Omental fat pad (tissue), 4 donors: ENCODE results near the gene AMBP. TPM values are rescaled to one million over a fixed set of nuclear protein-coding genes. Genes with fewer than 3 reads are reported as not detected.
"Not testable (repeated sequence)": the region's sequence is repeated elsewhere in the genome, so short reads cannot be mapped to it uniquely, and the experiment has no call there.

Experiments
- ATAC-seq: fragments of 150-250 bp; one replicate; pipeline ENCODE4 v1.9.1; 2016; ENCODE audit warnings: mild to moderate bottlenecking, moderate library complexity; ENCODE audit not compliant: low FRiP score
- DNase-seq: peaks from one replicate; pipeline ENCODE4 v3.0.0-alpha.2; 2019; ENCODE audit warnings: low spot score
- total RNA-seq, 4 donors: library from RNA; depleted of rRNA; stranded (reverse); fragments of >200 nt; gene quantifications; one replicate each; pipeline ENCODE4 v1.1.0, GENCODE V29; 2016
- TF ChIP-seq, protein P1 (sequence below), 3 donors: fragments of 450-650 bp; IDR thresholded peaks; one replicate each; pipeline ENCODE4 v1.5.1; 2016 to 2017; ENCODE audit warnings: antibody characterized with exemption in 3 of 3, mild to moderate bottlenecking in 3 of 3, moderate library complexity in 2 of 3

Gene AMBP
- total RNA-seq, 4 donors from 2014 or later, result not detected

DNA sequence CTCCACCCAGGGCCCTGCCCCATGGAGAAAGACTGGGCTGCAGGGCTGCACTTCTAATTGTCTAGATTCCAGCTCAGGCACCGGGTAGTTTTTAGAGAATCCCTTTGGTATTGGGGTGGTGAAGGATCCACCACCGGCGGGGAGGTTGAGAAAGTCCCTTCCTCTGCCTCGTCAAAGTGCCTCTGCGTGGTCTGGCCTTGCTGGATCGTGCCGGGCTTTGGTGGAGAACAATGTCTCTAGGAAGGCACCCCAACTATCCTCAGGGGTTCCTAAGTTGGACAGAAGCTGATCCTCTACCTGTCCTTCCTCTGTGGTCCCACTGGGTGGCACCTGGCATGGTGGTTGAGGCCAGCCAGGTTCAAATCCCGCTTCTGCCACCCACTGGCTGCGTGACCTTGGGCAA, 7.3 kb upstream of the AMBP start:
- TF ChIP-seq, protein P1, sequence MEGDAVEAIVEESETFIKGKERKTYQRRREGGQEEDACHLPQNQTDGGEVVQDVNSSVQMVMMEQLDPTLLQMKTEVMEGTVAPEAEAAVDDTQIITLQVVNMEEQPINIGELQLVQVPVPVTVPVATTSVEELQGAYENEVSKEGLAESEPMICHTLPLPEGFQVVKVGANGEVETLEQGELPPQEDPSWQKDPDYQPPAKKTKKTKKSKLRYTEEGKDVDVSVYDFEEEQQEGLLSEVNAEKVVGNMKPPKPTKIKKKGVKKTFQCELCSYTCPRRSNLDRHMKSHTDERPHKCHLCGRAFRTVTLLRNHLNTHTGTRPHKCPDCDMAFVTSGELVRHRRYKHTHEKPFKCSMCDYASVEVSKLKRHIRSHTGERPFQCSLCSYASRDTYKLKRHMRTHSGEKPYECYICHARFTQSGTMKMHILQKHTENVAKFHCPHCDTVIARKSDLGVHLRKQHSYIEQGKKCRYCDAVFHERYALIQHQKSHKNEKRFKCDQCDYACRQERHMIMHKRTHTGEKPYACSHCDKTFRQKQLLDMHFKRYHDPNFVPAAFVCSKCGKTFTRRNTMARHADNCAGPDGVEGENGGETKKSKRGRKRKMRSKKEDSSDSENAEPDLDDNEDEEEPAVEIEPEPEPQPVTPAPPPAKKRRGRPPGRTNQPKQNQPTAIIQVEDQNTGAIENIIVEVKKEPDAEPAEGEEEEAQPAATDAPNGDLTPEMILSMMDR (IDR thresholded peaks at IDR 0.05), result no peak
- ATAC-seq, result no peak
- DNase-seq, result no peak

DNA sequence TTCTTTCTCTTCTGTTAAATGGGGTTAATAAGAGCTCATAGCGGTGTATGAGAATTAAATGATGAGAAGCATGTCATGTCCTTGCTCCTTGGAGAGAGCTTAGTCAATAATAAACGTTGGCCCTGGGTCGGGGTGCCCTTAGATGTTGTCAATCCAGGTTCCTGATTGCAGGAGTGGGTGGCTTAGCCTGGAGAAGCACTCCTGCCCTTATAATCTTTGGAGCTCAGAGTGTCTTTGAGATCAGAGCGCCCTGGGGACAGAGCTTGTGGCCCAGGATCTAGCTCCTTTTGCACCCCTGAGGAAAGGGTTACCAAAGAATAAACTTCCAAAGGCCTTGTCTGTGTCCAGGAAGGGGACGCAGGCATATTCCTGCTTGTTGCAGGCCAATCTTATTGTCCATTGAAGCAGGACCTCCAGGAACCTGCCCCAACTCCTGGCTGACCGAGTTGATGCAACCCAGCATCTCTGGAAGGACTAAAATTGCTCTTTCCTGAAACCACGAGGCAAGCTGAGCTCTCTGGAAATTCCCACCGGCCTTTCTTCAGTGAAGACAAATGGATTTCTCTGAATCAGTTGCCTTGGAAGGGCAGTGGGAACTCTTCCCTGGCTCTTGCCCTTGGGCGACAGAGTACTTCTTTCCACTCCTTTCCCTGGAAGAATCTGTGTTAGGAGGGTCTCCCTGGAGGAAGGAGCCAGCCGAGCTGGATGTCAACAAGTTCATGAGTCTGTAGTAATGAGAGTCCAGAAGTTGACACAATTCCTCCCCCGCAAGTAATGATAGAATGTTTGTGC, 6.4 kb upstream of the AMBP start:
- DNase-seq (no peak), ATAC-seq (no peak)
- TF ChIP-seq, protein P1 (IDR thresholded peaks at IDR 0.05), result no peak

DNA sequence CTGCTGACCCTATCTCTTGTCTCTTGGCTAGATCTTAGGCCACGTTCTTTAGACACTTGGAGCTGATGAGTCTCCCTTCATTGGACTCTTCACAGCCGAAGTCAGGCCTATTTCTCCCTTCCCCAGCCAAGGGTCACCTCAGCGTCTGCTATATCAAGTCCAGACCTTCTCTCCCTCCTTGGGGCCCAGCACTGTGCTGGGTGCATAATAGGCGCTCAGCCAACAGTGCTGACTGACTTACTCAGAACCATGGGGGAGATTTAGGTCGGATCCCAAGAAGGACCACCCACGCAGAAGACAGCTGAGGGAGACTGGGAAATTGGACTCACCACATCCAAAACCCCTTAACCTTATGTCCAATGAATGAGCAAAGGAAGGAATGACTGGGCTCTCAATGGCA, 5.6 kb upstream of the AMBP start:
- ATAC-seq, result no peak
- no peak for DNase-seq
- TF ChIP-seq, protein P1 (IDR thresholded peaks at IDR 0.05), result no peak

DNA sequence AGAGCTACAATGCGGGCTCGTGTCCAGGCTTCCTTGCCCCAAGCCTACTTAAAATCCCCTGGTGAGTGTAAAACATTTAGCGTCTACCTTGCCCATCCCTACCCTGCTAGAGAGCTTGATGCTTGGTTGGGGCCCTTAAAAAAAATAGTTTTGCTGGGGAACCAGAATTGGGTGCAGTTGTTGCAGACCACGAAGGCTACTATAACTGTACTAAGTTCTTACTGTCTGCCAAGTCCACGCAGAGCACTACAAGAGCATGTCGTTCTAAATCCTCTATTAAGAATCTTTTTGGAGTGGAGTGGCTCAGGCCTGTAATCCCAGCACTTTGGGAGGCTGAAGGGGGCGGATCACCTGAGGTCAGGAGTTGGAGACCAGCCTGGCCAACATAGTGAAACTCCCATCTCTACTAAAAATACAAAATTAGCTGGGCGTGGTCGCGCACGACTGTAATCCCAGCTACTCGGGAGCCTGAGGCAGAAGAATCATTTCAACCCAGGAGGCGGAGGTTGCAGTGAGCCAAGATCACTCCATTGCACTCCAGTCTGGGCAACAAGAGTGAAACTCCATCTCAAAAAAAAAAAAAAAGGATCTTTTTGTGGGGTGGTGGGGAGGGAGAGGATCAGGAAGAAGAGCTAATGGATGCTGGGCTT, 4.8 kb upstream of the AMBP start:
- not testable (repeated sequence) for DNase-seq, ATAC-seq

DNA sequence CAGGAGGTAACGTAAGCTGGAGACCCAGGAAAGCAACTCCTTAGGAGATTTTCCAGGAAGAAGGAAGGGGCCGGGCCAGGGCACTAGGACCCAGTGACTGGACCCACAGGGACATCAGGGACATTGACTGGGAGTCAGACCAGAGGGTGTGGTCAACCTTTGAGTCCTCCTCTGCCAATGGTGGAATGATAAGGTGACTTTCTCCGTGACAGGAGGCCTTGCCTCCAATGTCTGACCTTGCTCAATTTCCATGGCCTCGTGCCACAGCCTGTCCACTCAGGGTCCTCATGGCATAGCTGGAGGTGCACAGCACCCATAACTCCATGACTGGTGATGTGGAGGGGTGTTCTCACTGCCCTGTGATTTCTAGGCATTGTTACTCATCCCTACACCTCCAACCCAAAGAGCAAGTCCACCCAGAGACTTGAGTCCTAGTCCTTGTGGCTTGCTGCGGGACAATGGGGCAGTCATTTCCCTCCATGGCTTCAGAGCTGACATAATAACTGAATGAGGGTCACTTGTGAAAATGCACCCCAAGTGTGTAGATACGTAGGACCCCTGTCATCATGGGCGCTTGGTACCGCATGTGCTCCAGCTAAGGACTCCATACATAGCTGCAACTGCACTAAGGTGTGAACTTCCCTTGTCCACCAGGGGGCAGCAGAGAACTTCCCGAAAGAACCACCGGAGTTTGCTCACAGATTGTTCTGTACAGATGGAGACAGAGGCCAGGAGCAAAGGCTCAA, 4.1 kb upstream of the AMBP start:
- ATAC-seq (peak; percentile 72), DNase-seq (peak; percentile 91)
- TF ChIP-seq, protein P1 (IDR thresholded peaks at IDR 0.05), result peak in 2 of 3 donors; percentile 47 to 60

DNA sequence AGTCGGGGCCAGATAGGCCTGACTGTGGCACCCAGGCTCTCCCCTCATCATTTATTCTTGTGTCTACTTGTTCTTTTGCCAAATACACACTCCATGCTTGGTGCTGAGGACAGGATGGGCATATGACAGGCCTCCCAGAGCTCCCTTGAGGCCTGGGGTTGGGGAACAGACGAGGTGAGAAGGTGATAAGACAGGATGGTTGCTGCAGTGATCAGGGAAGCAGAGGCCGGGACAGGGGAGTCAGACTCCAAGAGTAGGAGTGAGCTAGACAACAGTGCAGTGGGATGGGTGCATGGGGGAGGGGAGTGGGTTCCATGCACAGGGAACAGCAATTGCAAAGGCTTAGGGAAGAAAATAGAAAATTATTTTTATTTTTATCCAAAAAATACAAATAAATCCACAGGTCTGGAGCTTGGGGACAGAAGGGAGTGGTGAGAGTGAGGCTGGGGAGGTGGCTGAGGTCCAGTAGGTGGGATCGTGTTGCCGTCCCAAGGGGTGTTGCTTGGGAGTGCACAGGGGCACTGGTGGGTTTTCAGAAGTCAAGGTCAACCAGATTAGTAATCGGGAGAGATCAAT, 3.4 kb upstream of the AMBP start:
- ATAC-seq (no peak), DNase-seq (no peak)
- TF ChIP-seq, protein P1 (IDR thresholded peaks at IDR 0.05), result no peak
